HG03135 (cell line): Measurements from ENCODE around the gene POU2AF3.
"Not testable (repeated sequence)": the region's sequence is repeated elsewhere in the genome, so short reads cannot be mapped to it uniquely, and the experiment has no call there.

Experiments used
- ATAC-seq: cut with Tn5 transposase; IDR thresholded peaks from one replicate; pipeline ENCODE4 v1.9.1; 2021; ENCODE audit warnings: mild to moderate bottlenecking, moderate library complexity; ENCODE audit not compliant: unreplicated experiment

The POU2AF3 gene

GRCh38 chr11:111298413-111299100 lies at the start of gene POU2AF3:
TSS of gene POU2AF3 (plus strand) at chr11:111298546. CDS start at chr11:111298582, 36 bp downstream.
- no peak for ATAC-seq

GRCh38 chr11:111250936-111251335 lies 47.4 kb upstream of the POU2AF3 start:
- ATAC-seq = no peak

- ATAC-seq = no peak
Measured at GRCh38 chr11:111253131-111253530, 45.2 kb upstream of the POU2AF3 start.

GRCh38 chr11:111253630-111254029 lies 44.7 kb upstream of the POU2AF3 start:
- ATAC-seq = no peak

GRCh38 chr11:111258046-111258445 lies 40.3 kb upstream of the POU2AF3 start:
- no peak for ATAC-seq

- no peak for ATAC-seq
Measured at GRCh38 chr11:111259896-111260295, 38.5 kb upstream of the POU2AF3 start.

GRCh38 chr11:111260811-111261210 lies 37.5 kb upstream of the POU2AF3 start:
- no peak for ATAC-seq

- ATAC-seq = no peak
Measured at GRCh38 chr11:111264646-111265045, 33.7 kb upstream of the POU2AF3 start.

GRCh38 chr11:111265421-111265820 lies 32.9 kb upstream of the POU2AF3 start:
- no peak for ATAC-seq

- not testable (repeated sequence) for ATAC-seq
Measured at GRCh38 chr11:111268303-111268702, 30.0 kb upstream of the POU2AF3 start.

- no peak for ATAC-seq
Measured at GRCh38 chr11:111269146-111269868, 29.0 kb upstream of the POU2AF3 start.

- no peak for ATAC-seq
Measured at GRCh38 chr11:111272420-111272819, 25.9 kb upstream of the POU2AF3 start.

GRCh38 chr11:111282562-111283075 lies 15.7 kb upstream of the POU2AF3 start:
- ATAC-seq = no peak

- ATAC-seq = no peak
Measured at GRCh38 chr11:111283945-111284481, 14.3 kb upstream of the POU2AF3 start.

GRCh38 chr11:111285189-111286091 lies 12.9 kb upstream of the POU2AF3 start:
- no peak for ATAC-seq

- ATAC-seq = no peak
Measured at GRCh38 chr11:111291764-111292163, 6.6 kb upstream of the POU2AF3 start.

- ATAC-seq = not testable (repeated sequence)
Measured at GRCh38 chr11:111292408-111292807, 5.9 kb upstream of the POU2AF3 start.

- ATAC-seq = no peak
Measured at GRCh38 chr11:111296196-111296595, 2.1 kb upstream of the POU2AF3 start.

GRCh38 chr11:111297696-111298095 lies 650 bp upstream of the POU2AF3 start:
- no peak for ATAC-seq

- no peak for ATAC-seq
Measured at GRCh38 chr11:111299101-111300026, 1.0 kb downstream of the POU2AF3 start.
